ENCODE measurements around the gene CRISPLD2.

The CRISPLD2 gene

GRCh38 chr16:84919708-84920107 is 99.9 kb downstream of the CRISPLD2 start:
- Histone ChIP-seq H3K27me3 (ENCODE audit: insufficient read depth, low read length) (no peaks in the 10 kb centered on the region), H3K4me3 (ENCODE audit: low read length) (no peak overlapping the region), H3K27ac (ENCODE audit: low read depth, low read length) (no peak overlapping the region), H3K9ac (ENCODE audit: low read depth, low read length) (no peak overlapping the region), H3K9me3 (ENCODE audit: insufficient read depth, low read depth, low read length) (no peaks in the 10 kb centered on the region), H3K4me1 (ENCODE audit: insufficient read depth, low read length) (no peaks in the 10 kb centered on the region), H3K36me3 (ENCODE audit: insufficient read depth, low read length) (no peaks in the 10 kb centered on the region)
- 79% methylated on average over 13 of the region's 13 CpGs for WGBS

DNA sequence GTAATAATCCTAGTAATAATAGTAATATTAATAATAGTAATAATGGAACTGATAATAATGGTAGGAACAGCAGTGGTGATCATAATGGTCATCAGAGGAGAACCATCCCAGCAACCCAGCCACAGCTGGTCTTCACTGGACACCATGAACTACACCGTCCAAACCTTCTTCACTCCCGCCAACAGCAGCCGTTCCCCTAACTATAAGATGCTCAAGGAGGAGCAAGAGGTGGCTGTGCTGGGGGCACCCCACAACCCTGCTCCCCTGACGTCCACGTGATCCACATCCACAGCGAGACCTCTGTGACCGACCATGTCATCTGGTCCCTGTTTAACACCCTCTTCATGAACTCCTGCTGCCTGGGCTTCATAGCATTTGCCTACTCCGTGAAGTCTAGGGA is 100.5 kb downstream of the CRISPLD2 start:
- H3K27me3 ChIP-seq (ENCODE audit: insufficient read depth, low read length), result no peaks in the 10 kb centered on the region
- no peaks in the 10 kb centered on the region for H3K36me3 ChIP-seq (ENCODE audit: insufficient read depth, low read length)
- no peak overlapping the region for H3K27ac ChIP-seq (ENCODE audit: low read depth, low read length)
- 97% methylated on average over 8 of the region's 8 CpGs for WGBS
- H3K4me3 ChIP-seq (ENCODE audit: low read length), result no peak overlapping the region
- no peak overlapping the region for H3K9ac ChIP-seq (ENCODE audit: low read depth, low read length)
- H3K9me3 ChIP-seq (ENCODE audit: insufficient read depth, low read depth, low read length), result no peaks in the 10 kb centered on the region
- no peaks in the 10 kb centered on the region for H3K4me1 ChIP-seq (ENCODE audit: insufficient read depth, low read length)

- WGBS, result 86% methylated on average over 18 of the region's 19 CpGs
- Histone ChIP-seq H3K36me3 (ENCODE audit: insufficient read depth, low read length) (no peaks in the 10 kb centered on the region), H3K27ac (ENCODE audit: low read depth, low read length) (no peak overlapping the region), H3K27me3 (ENCODE audit: insufficient read depth, low read length) (no peaks in the 10 kb centered on the region), H3K9ac (ENCODE audit: low read depth, low read length) (no peak overlapping the region), H3K4me3 (ENCODE audit: low read length) (no peak overlapping the region), H3K4me1 (ENCODE audit: insufficient read depth, low read length) (no peaks in the 10 kb centered on the region), H3K9me3 (ENCODE audit: insufficient read depth, low read depth, low read length) (no peaks in the 10 kb centered on the region)
Measured at GRCh38 chr16:84922351-84923120, 102.8 kb downstream of the CRISPLD2 start.

GRCh38 chr16:84924331-84925091 is 104.7 kb downstream of the CRISPLD2 start:
- no peaks in the 10 kb centered on the region for H3K9me3 ChIP-seq (ENCODE audit: insufficient read depth, low read depth, low read length)
- no peak overlapping the region for H3K4me3 ChIP-seq (ENCODE audit: low read length)
- no peaks in the 10 kb centered on the region for H3K36me3 ChIP-seq (ENCODE audit: insufficient read depth, low read length)
- H3K27ac ChIP-seq (ENCODE audit: low read depth, low read length), result no peak overlapping the region
- no peak overlapping the region for H3K9ac ChIP-seq (ENCODE audit: low read depth, low read length)
- no peaks in the 10 kb centered on the region for H3K4me1 ChIP-seq (ENCODE audit: insufficient read depth, low read length)
- 86% methylated on average over 23 of the region's 23 CpGs for WGBS
- no peaks in the 10 kb centered on the region for H3K27me3 ChIP-seq (ENCODE audit: insufficient read depth, low read length)

DNA sequence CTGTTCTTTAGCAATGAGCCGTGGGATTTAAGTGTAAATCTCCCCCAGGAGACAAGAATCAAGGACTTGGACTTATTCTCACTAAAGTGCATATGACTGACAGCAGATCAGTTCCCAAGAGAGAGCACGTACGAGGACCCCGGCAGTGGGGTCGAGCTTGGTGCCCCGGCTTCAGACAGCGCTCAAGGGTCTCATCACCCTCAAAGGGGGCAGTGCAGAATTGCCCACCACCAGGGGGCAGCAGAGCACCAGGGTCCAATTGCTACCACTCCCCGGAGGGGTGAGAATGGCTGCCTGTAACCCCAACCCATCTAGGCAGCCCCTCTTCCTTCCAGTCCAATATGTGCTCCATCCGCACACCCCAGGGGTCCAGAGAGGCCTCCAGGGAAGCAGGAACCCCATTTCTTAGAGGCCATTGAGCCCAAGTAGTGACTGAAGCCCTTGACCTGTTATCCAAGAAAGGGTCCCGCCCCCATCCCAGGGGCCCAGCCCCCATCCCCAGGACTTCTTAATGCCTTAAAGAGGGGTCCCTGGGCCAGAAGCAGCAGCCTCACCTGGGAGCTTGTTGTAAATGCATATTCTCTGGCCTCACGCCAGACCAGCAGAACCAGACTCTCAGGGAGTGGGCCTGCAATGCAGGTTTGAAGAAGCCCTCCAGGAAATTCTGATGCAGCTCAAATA is 105.4 kb downstream of the CRISPLD2 start:
- H3K4me1 ChIP-seq (ENCODE audit: insufficient read depth, low read length), result no peaks in the 10 kb centered on the region
- H3K27me3 ChIP-seq (ENCODE audit: insufficient read depth, low read length), result no peaks in the 10 kb centered on the region
- H3K27ac ChIP-seq (ENCODE audit: low read depth, low read length), result no peak overlapping the region

DNA sequence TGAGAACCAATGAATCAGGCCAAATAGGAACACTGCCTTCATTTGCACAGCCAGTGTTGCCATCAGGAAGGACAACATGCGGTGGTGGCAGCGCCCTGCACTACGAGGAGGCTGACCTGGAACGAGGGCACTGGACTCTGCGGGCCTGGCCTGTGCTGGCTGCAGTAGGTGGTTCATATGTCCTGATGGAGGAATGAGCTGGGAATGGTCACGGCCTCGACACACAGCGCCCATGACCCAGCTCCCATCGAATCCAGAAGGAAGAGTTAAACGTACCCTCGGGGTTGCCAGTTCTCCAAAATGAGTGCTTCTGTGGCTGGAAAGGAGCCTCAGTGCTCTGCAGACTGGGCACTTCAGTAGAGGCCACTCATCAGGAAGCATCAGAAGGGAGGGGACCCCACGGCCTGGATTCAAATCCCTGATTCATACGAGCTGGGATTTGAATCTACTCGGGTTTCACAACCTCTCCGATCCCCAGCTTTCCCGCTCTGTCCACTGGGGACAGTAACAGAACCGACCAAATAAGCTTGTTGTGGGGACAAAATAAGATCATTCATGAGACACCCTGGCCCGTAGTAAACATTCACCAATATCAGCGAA is 106.1 kb downstream of the CRISPLD2 start:
- H3K27ac ChIP-seq (ENCODE audit: low read depth, low read length), result no peak overlapping the region
- H3K36me3 ChIP-seq (ENCODE audit: insufficient read depth, low read length), result no peaks in the 10 kb centered on the region
- no peaks in the 10 kb centered on the region for H3K27me3 ChIP-seq (ENCODE audit: insufficient read depth, low read length)
- no peak overlapping the region for H3K4me3 ChIP-seq (ENCODE audit: low read length)
- H3K9me3 ChIP-seq (ENCODE audit: insufficient read depth, low read depth, low read length), result no peaks in the 10 kb centered on the region
- WGBS, result 90% methylated on average over 19 of the region's 19 CpGs
- H3K9ac ChIP-seq (ENCODE audit: low read depth, low read length), result no peak overlapping the region
- no peaks in the 10 kb centered on the region for H3K4me1 ChIP-seq (ENCODE audit: insufficient read depth, low read length)

More for the DNA sequence above, 105.4 kb downstream of the CRISPLD2 start:
- H3K9ac ChIP-seq (ENCODE audit: low read depth, low read length), result no peak overlapping the region
- H3K36me3 ChIP-seq (ENCODE audit: insufficient read depth, low read length), result no peaks in the 10 kb centered on the region
- 85% methylated on average over 11 of the region's 11 CpGs for WGBS
- H3K4me3 ChIP-seq (ENCODE audit: low read length), result no peak overlapping the region
- no peaks in the 10 kb centered on the region for H3K9me3 ChIP-seq (ENCODE audit: insufficient read depth, low read depth, low read length)

DNA sequence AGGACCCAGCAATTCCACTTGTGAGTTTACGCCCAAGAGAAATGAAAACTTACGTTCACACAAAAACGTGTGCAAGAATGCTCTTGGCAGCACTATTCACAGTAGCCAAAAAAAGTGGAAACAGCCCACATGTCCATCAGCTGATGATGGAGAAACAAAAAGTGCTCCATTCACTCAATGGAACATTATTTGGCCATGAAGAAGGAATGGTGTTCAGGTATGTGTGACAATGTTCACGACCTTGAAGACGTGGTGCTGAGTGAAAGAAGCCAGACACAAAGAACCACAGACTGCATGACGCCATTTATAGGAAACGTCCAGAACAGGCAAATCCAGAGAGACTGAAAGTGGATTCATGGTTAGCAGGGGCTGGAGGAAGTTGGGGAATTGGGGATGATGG is 106.7 kb downstream of the CRISPLD2 start:
- Histone ChIP-seq H3K4me3 (ENCODE audit: low read length) (no peak overlapping the region), H3K9ac (ENCODE audit: low read depth, low read length) (no peak overlapping the region), H3K36me3 (ENCODE audit: insufficient read depth, low read length) (no peaks in the 10 kb centered on the region), H3K27me3 (ENCODE audit: insufficient read depth, low read length) (no peaks in the 10 kb centered on the region), H3K4me1 (ENCODE audit: insufficient read depth, low read length) (no peaks in the 10 kb centered on the region), H3K9me3 (ENCODE audit: insufficient read depth, low read depth, low read length) (no peaks in the 10 kb centered on the region), H3K27ac (ENCODE audit: low read depth, low read length) (no peak overlapping the region)
- 54% methylated on average over 7 of the region's 7 CpGs for WGBS

DNA sequence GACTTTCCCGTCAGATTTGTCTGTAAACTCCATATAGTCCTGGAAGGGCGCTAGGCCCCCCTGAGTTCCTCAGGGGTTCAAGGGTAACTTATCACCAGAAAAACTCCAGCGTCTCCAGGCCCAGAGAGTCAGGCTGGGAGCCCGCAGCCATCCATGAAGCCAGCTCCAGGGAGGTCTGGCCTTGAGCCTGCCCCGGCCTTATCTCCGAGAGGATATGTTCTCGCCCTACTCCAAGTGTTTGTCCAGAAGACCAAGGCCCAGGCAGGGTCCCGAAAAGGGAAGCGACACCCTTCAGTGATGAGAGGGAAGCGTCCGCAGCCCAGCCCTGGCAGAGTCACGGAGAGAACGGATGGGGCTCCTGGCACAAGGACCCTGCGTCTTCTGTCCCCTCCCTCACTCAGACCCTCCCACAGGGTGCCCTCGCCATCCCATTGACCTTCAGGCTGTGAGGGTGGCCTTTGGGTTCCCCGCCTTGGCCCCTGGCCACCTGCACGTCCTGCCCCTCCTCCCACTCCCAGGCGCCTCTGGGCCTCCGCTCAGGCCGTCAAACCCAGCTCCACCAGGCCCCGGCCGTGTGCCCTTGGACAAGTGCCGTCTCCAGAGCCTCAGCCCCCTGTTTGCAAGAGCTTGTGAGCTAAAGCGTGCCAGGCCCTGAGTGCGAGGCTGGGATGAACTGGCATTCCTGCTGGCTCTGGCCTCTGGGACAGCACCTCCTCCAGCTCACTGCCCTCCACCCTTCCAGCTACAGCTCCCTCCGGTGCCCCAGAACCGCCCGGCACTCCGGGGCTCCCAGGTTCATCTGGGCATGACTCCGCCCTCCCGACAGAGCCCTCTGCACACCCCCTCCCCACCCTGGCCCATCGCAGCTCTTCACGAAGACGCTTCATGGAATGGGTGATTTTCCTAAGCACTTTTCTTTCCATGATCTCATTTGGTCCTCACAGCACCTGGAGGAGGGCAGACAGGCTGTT is 108.1 kb downstream of the CRISPLD2 start:
- Histone ChIP-seq H3K9me3 (ENCODE audit: insufficient read depth, low read depth, low read length) (no peaks in the 10 kb centered on the region), H3K9ac (ENCODE audit: low read depth, low read length) (no peak overlapping the region), H3K27ac (ENCODE audit: low read depth, low read length) (no peak overlapping the region), H3K4me3 (ENCODE audit: low read length) (no peak overlapping the region), H3K27me3 (ENCODE audit: insufficient read depth, low read length) (no peaks in the 10 kb centered on the region), H3K4me1 (ENCODE audit: insufficient read depth, low read length) (no peaks in the 10 kb centered on the region), H3K36me3 (ENCODE audit: insufficient read depth, low read length) (no peaks in the 10 kb centered on the region)
- 86% methylated on average over 34 of the region's 34 CpGs for WGBS

- Histone ChIP-seq H3K27ac (ENCODE audit: low read depth, low read length) (no peak overlapping the region), H3K4me3 (ENCODE audit: low read length) (no peak overlapping the region), H3K9me3 (ENCODE audit: insufficient read depth, low read depth, low read length) (no peaks in the 10 kb centered on the region), H3K9ac (ENCODE audit: low read depth, low read length) (no peak overlapping the region), H3K27me3 (ENCODE audit: insufficient read depth, low read length) (no peaks in the 10 kb centered on the region), H3K36me3 (ENCODE audit: insufficient read depth, low read length) (no peaks in the 10 kb centered on the region), H3K4me1 (ENCODE audit: insufficient read depth, low read length) (no peaks in the 10 kb centered on the region)
- WGBS, result 91% methylated on average over 15 of the region's 16 CpGs
Measured at GRCh38 chr16:84928679-84929420, 109.1 kb downstream of the CRISPLD2 start.
